HG03097 (cell line): Measurements from ENCODE around the gene AKT2.

Source experiments
- ATAC-seq: cut with Tn5 transposase; IDR thresholded peaks from one replicate; pipeline ENCODE4 v1.9.1; 2021; ENCODE audit not compliant: unreplicated experiment, low FRiP score

Gene AKT2

GRCh38 chr19:40302224-40303011 lies 17.3 kb upstream of the AKT2 start:
- ATAC-seq, result no peak

GRCh38 chr19:40300668-40301067 lies 15.5 kb upstream of the AKT2 start:
- no peak for ATAC-seq

- ATAC-seq, result no peak
Measured at GRCh38 chr19:40298026-40298425, 12.9 kb upstream of the AKT2 start.

GRCh38 chr19:40294560-40294959 lies 9.4 kb upstream of the AKT2 start:
- no peak for ATAC-seq

DNA sequence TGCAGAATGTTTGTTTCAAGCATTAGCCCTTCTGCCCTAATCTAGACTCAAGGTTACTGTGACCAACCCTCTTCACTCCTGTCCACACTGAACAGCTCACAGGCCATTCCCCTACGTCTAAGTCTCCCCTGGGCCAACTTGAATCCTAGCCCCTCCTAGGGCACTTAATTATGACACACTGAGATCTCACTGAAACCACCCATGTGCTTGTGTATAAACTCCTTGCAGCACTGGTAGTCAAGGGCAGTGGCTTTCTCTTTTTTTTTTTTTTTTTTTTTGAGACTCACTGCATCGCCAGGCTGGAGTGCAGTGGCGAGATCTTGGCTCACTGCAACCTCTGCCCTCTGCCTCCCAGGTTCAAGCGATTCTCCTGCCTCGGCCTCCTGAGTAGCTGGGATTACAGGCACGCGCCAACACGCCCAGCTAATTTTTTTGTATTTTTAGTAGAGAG lies 1.9 kb upstream of the AKT2 start:
- ATAC-seq, result no peak

DNA sequence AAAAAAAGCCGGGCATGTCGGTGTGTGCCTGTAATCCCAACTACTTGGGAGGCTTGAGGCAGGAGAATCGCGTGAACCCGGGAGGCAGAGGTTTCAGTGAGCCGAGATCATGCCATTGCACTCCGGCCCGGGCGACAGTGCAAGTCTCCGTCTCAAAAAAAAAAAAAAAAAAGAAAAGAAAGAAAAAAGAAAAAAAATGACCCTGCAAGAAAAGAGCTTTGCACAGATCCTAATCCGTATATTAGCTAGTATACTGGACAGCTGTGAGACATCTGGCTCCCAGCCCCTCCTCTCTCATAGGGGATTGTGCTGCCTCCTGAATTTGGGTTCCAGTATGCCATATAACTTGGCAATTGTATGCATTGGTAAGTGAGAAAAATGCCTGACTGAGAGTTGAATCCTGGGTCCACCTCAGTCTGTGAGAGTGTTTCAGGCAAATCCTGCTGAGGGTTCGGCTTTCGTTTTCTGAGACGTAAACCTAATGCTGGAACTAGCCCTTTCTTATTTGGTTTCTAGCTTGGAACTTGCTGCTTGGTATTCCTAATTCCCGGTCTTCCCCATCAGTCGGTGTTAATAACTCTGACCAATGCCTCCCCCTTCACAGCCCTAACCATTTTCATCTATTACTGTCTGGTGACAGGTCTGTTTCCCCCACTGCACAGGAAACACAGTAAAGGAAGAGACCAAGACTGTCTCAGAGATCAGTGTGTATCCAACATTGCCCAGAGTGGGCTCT lies 1.3 kb upstream of the AKT2 start:
- ATAC-seq, result no peak

GRCh38 chr19:40285353-40286234 lies 449 bp upstream of the AKT2 start:
- ATAC-seq, result peak; percentile 85

GRCh38 chr19:40284251-40284500 lies 969 bp downstream of the AKT2 start:
- no peak for ATAC-seq

GRCh38 chr19:40283414-40284250 lies 1.5 kb downstream of the AKT2 start:
- no peak for ATAC-seq

DNA sequence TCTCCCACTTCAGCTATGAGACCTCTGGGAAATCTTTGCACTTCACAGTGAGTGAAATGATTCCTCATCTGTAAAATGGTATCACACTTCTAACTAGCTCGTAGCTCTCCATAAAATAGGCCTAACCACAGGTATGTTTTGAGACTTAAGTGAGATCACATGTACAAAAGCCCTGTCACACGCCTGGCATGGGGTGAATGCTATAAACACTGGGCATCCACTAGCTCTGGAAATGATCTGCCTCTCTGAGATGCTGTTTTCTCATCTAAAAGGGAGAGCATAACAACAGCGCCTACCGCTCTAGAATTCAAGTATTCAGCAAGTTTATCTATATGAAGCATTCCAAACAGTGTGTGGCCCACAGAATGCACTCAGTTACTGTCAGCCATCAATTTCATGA lies 2.2 kb downstream of the AKT2 start:
- ATAC-seq, result no peak

- ATAC-seq, result no peak
Measured at GRCh38 chr19:40282209-40282580, 3.0 kb downstream of the AKT2 start.

DNA sequence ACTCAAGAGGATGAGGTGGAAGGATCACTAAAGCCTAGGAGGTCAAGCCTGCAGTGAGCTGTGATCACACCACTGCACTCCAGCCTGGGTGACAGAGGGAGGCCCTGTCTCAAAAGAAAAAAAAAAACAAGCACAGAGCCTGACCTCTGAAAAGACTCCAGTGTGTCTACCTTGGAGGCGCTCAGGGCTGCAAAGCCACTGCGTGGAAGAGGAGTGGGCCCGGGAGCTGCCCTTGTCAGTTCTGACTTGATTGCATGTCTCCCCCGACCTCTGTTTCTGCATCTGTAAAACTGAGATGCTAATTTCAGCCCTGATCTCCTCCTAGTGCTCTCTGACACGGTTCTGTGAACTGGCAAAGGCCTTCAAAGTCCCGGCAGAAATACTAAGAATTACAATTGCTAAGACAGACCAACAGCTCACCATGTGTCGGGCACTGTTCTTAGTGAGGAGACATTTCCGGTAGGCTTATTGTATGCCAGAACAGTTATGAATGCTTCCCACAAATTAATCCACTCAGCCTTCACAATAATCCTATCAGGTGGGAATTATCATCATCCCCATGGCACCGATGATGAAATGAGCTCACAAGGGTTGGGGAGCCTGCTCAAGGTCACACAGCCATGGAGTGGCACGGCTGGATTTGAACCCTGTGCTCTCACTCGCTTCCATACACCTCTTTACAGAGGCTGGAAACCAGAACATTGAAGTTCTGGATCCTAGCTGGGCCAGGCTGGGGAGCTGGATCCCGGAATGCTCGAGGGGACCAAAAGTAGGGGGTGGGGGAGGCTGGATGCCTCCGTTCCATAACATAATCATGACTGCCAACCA lies 3.5 kb downstream of the AKT2 start:
- ATAC-seq, result no peak

DNA sequence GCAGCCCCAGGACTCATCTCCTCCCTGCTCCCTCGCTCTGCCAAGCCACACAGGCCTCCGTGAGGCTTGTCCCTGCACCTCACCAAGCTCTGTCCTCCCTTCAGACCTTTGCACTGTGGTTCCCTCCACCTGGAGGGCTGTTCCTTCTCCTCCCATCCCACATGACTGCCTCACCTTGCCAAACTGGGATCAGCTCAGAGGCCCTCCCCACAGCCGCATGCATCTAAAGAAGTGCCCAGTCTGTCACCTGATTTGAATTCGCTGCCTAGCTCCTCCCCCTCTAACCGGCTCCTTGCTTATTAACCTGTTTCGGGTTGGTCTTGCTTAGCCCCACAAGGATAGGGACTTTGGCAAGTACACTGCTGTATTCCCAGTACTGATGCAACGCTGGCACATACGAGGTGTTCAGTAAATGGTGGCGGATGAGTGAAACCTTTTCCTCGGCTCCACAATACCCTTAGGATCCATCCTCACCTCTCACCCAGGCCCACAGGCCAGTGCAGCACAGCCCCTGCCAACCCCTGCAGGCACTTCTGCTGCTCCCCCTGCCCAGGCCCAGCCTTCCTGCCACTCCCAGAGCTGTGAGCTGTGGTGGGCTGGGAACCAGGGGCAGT lies 4.4 kb downstream of the AKT2 start:
- ATAC-seq, result no peak

DNA sequence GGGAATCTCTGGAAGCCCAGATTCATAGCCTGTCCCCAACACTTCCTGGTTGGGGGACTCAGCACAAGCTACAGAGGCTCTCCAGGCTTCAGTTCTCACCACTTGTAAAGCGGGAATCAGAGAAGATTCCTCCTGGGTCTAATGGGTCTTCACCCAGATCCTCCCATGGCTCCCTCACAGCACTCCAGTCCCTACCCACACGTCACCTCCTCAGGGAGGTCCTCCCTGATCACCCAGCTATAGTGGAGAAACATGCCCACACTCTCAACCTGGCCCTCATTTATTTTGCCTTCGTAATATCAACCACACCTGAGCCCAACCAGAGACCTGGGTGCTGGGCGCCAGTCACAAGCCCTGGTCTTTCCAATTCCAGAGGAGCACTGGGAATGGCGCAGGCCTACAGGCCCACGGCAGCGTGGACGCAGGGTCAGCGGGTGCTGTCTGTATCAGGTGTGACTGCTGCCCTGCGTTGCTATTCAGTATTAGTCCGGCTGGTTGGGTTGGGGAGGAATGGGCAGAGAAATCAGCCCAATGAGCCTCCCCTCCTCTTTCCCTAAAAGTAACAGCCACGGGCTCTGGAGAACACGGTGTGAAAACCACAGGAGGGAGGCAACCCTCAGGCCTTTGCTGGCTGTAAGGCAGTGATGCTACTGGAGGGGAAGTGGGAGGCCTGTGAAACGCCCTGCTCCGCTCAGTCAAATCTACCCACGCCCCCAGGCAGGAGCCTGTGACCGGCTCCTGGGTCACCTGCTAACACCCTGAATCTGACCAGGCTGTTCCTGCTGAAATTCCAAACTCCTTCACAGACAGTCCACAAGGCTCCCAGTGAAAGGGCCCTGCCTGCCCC lies 5.2 kb downstream of the AKT2 start:
- ATAC-seq, result no peak

DNA sequence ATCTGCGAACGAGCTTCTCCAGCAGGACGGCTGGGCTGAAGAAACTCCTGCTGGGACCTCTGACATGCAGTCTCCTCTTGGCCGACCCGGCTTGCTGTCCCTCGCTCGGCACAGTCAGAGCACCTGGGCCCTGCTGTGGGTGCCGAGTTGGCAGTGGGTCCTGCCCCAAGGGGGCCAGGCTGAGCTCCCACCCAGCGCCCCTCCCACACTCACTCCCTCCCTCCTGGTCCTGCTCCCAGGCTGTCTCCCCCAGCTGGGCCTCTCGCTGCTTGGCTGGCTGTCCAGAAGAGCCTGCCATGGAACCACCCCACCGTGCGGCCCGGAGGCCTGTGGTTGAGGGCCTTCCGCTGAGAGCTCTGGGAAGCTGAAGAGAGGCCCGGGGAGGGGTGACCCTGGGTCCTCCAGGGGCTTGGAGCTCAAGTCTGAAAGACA lies 6.0 kb downstream of the AKT2 start:
- ATAC-seq, result no peak

DNA sequence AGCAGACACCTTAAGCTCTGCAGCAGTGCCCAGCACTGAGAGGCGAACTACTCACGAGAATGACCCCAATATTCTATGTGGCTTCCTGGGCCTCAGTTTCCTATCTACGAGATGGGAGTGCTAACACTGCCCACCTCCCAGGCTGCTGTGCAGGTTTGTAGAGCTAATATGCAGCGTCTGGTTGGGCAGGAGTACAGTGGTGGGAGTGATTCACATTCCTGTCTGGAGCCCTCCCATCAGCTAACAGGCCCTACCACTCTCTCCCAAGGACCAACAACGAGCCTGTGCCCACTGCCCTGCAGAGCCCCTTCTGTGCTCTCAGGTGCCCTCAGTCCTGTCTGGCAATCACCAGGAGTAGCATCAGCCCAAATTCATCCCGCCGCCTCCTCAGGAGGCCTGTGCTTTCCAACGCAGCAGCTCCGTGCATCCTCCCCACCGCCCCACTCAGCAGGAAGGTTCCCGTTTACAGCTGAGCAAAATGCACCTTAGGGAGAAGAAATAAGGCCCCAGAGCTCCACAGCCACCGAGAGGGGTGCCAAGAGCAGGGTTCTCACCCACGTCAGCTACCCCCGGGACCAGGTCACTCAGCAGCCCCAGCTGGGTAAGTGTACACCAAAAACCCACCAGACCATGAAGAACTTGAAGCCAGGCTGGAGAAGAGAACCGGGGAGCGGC lies 6.6 kb downstream of the AKT2 start:
- no peak for ATAC-seq

DNA sequence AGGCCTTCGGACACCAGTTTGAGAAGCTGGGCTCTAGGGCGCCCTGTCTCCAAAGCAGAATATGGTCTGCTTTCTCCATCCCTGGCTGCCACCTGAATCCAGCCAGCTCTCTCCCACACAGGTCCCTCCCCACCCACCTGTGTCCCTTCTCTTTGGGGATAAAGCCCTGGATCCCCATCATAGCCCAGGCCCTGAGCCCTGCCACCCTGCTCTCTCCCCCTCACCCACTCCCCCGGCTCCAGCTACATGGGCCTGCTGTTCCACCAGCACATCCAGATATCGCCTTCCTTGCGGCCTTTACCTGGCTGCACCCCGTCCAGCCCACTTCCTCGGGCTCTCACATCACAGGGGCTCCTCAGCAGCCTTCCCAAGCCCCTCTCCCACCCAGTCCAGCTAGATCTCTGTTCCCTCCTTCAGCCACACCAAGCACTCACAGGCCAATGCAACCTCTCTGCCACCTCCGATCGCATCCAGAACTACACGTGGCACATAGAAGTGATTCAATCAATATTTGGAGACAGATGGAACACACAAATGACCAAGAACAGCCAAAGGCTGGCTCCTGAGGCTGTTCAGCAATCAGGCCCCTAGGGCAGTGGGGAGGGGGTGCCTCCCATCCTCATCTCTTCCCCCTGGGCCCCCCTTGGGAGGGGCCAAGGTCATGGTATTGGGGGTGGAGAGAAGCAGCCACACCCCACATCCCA lies 7.6 kb downstream of the AKT2 start:
- ATAC-seq, result no peak
